ENCODE results near the gene ADGRG3. TPM values are rescaled to one million over a fixed set of nuclear protein-coding genes. Genes with fewer than 3 reads are reported as not detected.
A peak's percentile ranks its signal among the peaks of the same experiment; 100 is the strongest.

ADGRG3 gene
- total and polyA plus RNA-seq, 9 of the 15 experiments (the other 6 are each of a cell fraction or from before 2014, with no cell fraction given) = 0.09 to 0.52 (median 0.14) TPM; not detected in 3

GRCh38 chr16:57689762-57690558 lies 21.9 kb downstream of the ADGRG3 start (continued):
- no peak; the same call in 1 of the 2 replicates for TF ChIP-seq RREB1 (CRISPR knock-in tag; IDR thresholded peaks at IDR 0.05)
- peak; percentile 92 for TF ChIP-seq ESRRA (IDR thresholded peaks at IDR 0.05; ENCODE audit: borderline replicate concordance, low read depth)
- peak; percentile 10 to 41; a peak in 2 of 4 replicates for TF ChIP-seq RAD21 (CRISPR knock-in tag; conservative IDR thresholded peaks at IDR 0.05 in 1 of 2, IDR thresholded peaks at IDR 0.05 in 1 of 2)
- TF ChIP-seq E2F8 (IDR thresholded peaks at IDR 0.05; ENCODE audit: low read depth, partially characterized antibody) = peak; percentile 61
- TF ChIP-seq, protein P1, sequence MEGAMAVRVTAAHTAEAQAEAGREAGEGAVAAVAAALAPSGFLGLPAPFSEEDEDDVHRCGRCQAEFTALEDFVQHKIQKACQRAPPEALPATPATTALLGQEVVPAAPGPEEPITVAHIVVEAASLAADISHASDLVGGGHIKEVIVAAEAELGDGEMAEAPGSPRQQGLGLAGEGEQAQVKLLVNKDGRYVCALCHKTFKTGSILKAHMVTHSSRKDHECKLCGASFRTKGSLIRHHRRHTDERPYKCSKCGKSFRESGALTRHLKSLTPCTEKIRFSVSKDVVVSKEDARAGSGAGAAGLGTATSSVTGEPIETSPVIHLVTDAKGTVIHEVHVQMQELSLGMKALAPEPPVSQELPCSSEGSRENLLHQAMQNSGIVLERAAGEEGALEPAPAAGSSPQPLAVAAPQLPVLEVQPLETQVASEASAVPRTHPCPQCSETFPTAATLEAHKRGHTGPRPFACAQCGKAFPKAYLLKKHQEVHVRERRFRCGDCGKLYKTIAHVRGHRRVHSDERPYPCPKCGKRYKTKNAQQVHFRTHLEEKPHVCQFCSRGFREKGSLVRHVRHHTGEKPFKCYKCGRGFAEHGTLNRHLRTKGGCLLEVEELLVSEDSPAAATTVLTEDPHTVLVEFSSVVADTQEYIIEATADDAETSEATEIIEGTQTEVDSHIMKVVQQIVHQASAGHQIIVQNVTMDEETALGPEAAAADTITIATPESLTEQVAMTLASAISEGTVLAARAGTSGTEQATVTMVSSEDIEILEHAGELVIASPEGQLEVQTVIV (CRISPR knock-in tag; IDR thresholded peaks at IDR 0.05; ENCODE audit: borderline replicate concordance) = no peak
- TF ChIP-seq CHCHD3 (CRISPR knock-in tag; IDR thresholded peaks at IDR 0.05) = no peak
- TF ChIP-seq ZNF766 (CRISPR knock-in tag; conservative IDR thresholded peaks at IDR 0.05) = peak; percentile 97
- no peak for TF ChIP-seq PTRF (tag; IDR thresholded peaks at IDR 0.05)
- peak; percentile 95 for TF ChIP-seq HMGN3 (IDR thresholded peaks at IDR 0.05; ENCODE audit: borderline replicate concordance, extremely low read depth, insufficient read length, low read depth, low read length)
- TF ChIP-seq, protein P2, sequence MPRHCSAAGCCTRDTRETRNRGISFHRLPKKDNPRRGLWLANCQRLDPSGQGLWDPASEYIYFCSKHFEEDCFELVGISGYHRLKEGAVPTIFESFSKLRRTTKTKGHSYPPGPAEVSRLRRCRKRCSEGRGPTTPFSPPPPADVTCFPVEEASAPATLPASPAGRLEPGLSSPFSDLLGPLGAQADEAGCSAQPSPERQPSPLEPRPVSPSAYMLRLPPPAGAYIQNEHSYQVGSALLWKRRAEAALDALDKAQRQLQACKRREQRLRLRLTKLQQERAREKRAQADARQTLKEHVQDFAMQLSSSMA (CRISPR knock-in tag; IDR thresholded peaks at IDR 0.05) = no peak
- TF ChIP-seq CHD2 (IDR thresholded peaks at IDR 0.05; ENCODE audit: low read depth, low read length) = no peak
- TF ChIP-seq NCOA1 (IDR thresholded peaks at IDR 0.05; ENCODE audit: low read depth) = peak; percentile 95
- no peak for TF ChIP-seq SREBF2 (CRISPR knock-in tag; IDR thresholded peaks at IDR 0.05)
- TF ChIP-seq HNRNPLL (IDR thresholded peaks at IDR 0.05; ENCODE audit: low read depth, low read length, poor library complexity, severe bottlenecking) = peak; percentile 21
